ENCODE results near the gene DNM2. TPM values are rescaled to one million over a fixed set of nuclear protein-coding genes. Genes with fewer than 3 reads are reported as not detected.

Gene DNM2
- total RNA-seq, 1 experiment from 2014 or later, result 80.3 TPM

- peak; percentile 20 for DNase-seq (ENCODE audit: low read depth)
These were observed 51.9 kb downstream of the DNM2 start for GRCh38 chr19:10769533-10770491.

GRCh38 chr19:10773969-10774368 is 56.1 kb downstream of the DNM2 start:
- peak; percentile 23 for DNase-seq (ENCODE audit: low read depth)

- peak; percentile 18 for DNase-seq (ENCODE audit: low read depth)
These were observed 57.0 kb downstream of the DNM2 start for GRCh38 chr19:10774893-10775292.

GRCh38 chr19:10776900-10777650 is 59.2 kb downstream of the DNM2 start:
- DNase-seq (ENCODE audit: low read depth), result no peak

GRCh38 chr19:10780368-10780767 is 62.5 kb downstream of the DNM2 start:
- DNase-seq (ENCODE audit: low read depth), result peak; percentile 71

GRCh38 chr19:10782795-10783194 is 64.9 kb downstream of the DNM2 start:
- DNase-seq (ENCODE audit: low read depth), result no peak

GRCh38 chr19:10784257-10784656 is 66.4 kb downstream of the DNM2 start:
- DNase-seq (ENCODE audit: low read depth), result no peak

GRCh38 chr19:10788146-10788545 is 70.3 kb downstream of the DNM2 start:
- DNase-seq (ENCODE audit: low read depth), result no peak

- DNase-seq (ENCODE audit: low read depth), result no peak
These were observed 72.0 kb downstream of the DNM2 start for GRCh38 chr19:10789866-10790265.

- no peak for DNase-seq (ENCODE audit: low read depth)
These were observed 78.8 kb downstream of the DNM2 start for GRCh38 chr19:10796653-10797052.

GRCh38 chr19:10797078-10797477 is 79.2 kb downstream of the DNM2 start:
- no peak for DNase-seq (ENCODE audit: low read depth)

GRCh38 chr19:10797541-10798256 is 79.8 kb downstream of the DNM2 start:
- DNase-seq (ENCODE audit: low read depth), result no peak

- no peak for DNase-seq (ENCODE audit: low read depth)
These were observed 82.6 kb downstream of the DNM2 start for GRCh38 chr19:10800488-10800887.

GRCh38 chr19:10802479-10802878 is 84.6 kb downstream of the DNM2 start:
- no peak for DNase-seq (ENCODE audit: low read depth)

- DNase-seq (ENCODE audit: low read depth), result no peak
These were observed 85.4 kb downstream of the DNM2 start for GRCh38 chr19:10803252-10803651.

- DNase-seq (ENCODE audit: low read depth), result no peak
These were observed 87.3 kb downstream of the DNM2 start for GRCh38 chr19:10805065-10805757.

- DNase-seq (ENCODE audit: low read depth), result no peak
These were observed 87.9 kb downstream of the DNM2 start for GRCh38 chr19:10805758-10806247.

GRCh38 chr19:10808937-10809649 is 91.2 kb downstream of the DNM2 start:
- peak; percentile 39 for DNase-seq (ENCODE audit: low read depth)

- DNase-seq (ENCODE audit: low read depth), result no peak
These were observed 91.9 kb downstream of the DNM2 start for GRCh38 chr19:10809651-10810285.

Measured in LHCN-M2 (cell line).